A673 (cell line): ENCODE measurements around the gene MCF2L2. TPM values are rescaled to one million over a fixed set of nuclear protein-coding genes. Genes with fewer than 3 reads are reported as not detected.

Experiments used
- BruUV-seq: library from RNA; stranded (reverse); fragments of 400-500 nt; replicated peaks from 2 replicates; lab custom pipeline; 2021; lab: Mats Ljungman, UMichigan
- CTCF ChIA-PET: fragments of 300-600 bp; sonication (Branson Sonifier 250); formaldehyde crosslinking; loops from one replicate; lab custom pipeline; 2022; ENCODE audit warnings: antibody characterized with exemption; lab: Charles Lee
- POLR2A ChIA-PET: fragments of 300-600 bp; sonication (Branson Sonifier 250); formaldehyde crosslinking; loops from one replicate; lab custom pipeline; 2022; ENCODE audit warnings: antibody characterized with exemption; ENCODE audit not compliant: low non-redundant PET; lab: Charles Lee
- DNase-seq: peaks from one replicate; pipeline ENCODE4 v3.0.0-alpha.2; 2015; ENCODE audit warnings: low spot score
- H3K27ac ChIP-seq: fragments of 200-600 bp; sonication (generic); 2 replicates; pipeline ENCODE4 v1.5.1; 2016; ENCODE audit warnings: mixed run types, low read depth, mild to moderate bottlenecking, mixed read lengths, antibody characterized with exemption, low read length; ENCODE audit not compliant: poor library complexity, severe bottlenecking
- H3K27me3 ChIP-seq: fragments of 200-600 bp; sonication (generic); replicated peaks from 2 replicates; pipeline ENCODE4 v1.6.1; 2017; ENCODE audit warnings: mixed run types, low read depth, mild to moderate bottlenecking, mixed read lengths, antibody characterized with exemption, low read length; ENCODE audit not compliant: insufficient read depth, poor library complexity
- H3K36me3 ChIP-seq: fragments of 200-600 bp; sonication (generic); 2 replicates; pipeline ENCODE4 v1.6.1; 2016; ENCODE audit warnings: mixed run types, mild to moderate bottlenecking, mixed read lengths, antibody characterized with exemption, low read length; ENCODE audit not compliant: insufficient read depth, poor library complexity, severe bottlenecking
- H3K4me1 ChIP-seq: fragments of 200-600 bp; sonication (generic); 2 replicates; pipeline ENCODE4 v1.6.1; 2017; ENCODE audit warnings: mixed run types, mild to moderate bottlenecking, mixed read lengths, antibody characterized with exemption, low read length; ENCODE audit not compliant: insufficient read depth, poor library complexity, severe bottlenecking
- H3K4me3 ChIP-seq: fragments of 200-600 bp; sonication (generic); 2 replicates; pipeline ENCODE4 v1.5.1; 2016; ENCODE audit warnings: low read depth, mixed run types, mild to moderate bottlenecking, mixed read lengths, low read length; ENCODE audit not compliant: poor library complexity, severe bottlenecking
- H3K9me3 ChIP-seq: fragments of 200-600 bp; sonication (generic); 2 replicates; pipeline ENCODE4 v1.6.1; 2016; ENCODE audit warnings: mixed run types, low read depth, mild to moderate bottlenecking, mixed read lengths, antibody characterized with exemption, low read length; ENCODE audit not compliant: poor library complexity, severe bottlenecking
- EZH2 ChIP-seq: fragments of 200-600 bp; sonication (generic); IDR thresholded peaks from 2 replicates; pipeline ENCODE4 v1.6.1; 2017; ENCODE audit warnings: borderline replicate concordance, low read depth, mild to moderate bottlenecking, mixed read lengths, antibody characterized with exemption, low read length; ENCODE audit not compliant: poor library complexity, severe bottlenecking
- intact Hi-C: fragments of 100-400 bp; cut with micrococcal nuclease; formaldehyde crosslinking; loops from one replicate; pipeline ENCODE4 v1.10.0; 2022; ENCODE audit not compliant: unreplicated experiment
- total RNA-seq: library from RNA; stranded (reverse); gene quantifications from 2 replicates; pipeline ENCODE4 v1.2.3, GENCODE V29; 2021
- TF ChIP-seq, protein P1 (sequence below): fragments of 300-800, 200-600 bp; sonication (generic); conservative IDR thresholded peaks from 2 replicates; pipeline ENCODE4 v1.5.1; 2017; ENCODE audit warnings: low read depth, mild to moderate bottlenecking, antibody characterized with exemption, low read length, moderate library complexity, mixed read lengths

MCF2L2 gene
- total RNA-seq, 1 experiment from 2014 or later, result not detected

DNA sequence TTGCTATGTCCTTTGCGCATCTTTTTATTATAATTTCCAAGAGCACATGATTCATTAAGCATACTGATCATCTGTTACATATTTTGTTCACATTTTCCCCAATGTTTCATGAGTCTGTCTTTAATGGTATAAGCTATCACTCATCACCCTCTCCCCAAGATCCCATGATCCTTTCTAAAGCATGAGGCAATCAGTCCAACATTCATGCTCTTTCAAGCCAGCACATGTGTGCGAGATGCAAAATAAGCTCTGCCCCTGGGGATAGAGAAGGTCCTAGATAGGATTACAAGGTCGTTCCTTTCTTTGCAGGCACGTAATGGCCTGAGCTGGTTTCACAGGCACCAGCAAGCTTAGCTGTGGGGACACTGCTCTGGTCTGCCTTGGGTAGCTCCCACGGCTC lies 207.6 kb downstream of the MCF2L2 start:
- CTCF ChIA-PET, result no interaction called here
- Histone ChIP-seq H3K4me3 (no peak overlapping the region), H3K27me3 (no peaks in the 10 kb centered on the region), H3K9me3 (no peaks in the 10 kb centered on the region), H3K36me3 (no peaks in the 10 kb centered on the region), H3K4me1 (no peaks in the 10 kb centered on the region), H3K27ac (no peak overlapping the region)
- TF ChIP-seq, protein P1, sequence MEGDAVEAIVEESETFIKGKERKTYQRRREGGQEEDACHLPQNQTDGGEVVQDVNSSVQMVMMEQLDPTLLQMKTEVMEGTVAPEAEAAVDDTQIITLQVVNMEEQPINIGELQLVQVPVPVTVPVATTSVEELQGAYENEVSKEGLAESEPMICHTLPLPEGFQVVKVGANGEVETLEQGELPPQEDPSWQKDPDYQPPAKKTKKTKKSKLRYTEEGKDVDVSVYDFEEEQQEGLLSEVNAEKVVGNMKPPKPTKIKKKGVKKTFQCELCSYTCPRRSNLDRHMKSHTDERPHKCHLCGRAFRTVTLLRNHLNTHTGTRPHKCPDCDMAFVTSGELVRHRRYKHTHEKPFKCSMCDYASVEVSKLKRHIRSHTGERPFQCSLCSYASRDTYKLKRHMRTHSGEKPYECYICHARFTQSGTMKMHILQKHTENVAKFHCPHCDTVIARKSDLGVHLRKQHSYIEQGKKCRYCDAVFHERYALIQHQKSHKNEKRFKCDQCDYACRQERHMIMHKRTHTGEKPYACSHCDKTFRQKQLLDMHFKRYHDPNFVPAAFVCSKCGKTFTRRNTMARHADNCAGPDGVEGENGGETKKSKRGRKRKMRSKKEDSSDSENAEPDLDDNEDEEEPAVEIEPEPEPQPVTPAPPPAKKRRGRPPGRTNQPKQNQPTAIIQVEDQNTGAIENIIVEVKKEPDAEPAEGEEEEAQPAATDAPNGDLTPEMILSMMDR, result no peak
- no peak for TF ChIP-seq EZH2
- BruUV-seq, result no TSS peak
- DNase-seq, result no peak
- POLR2A ChIA-PET, result no interaction called here
- intact Hi-C loops, result no loop called here

- no peaks in the 10 kb centered on the region for H3K27me3 ChIP-seq
- no TSS peak for BruUV-seq
- no peak for TF ChIP-seq EZH2
- TF ChIP-seq, protein P1, result no peak
- H3K9me3 ChIP-seq, result no peaks in the 10 kb centered on the region
- no peak overlapping the region for H3K27ac ChIP-seq
- no peak for DNase-seq
- intact Hi-C loops, result no loop called here
- ChIA-PET POLR2A (no interaction called here), CTCF (no interaction called here)
- H3K4me3 ChIP-seq, result no peak overlapping the region
- no peaks in the 10 kb centered on the region for H3K36me3 ChIP-seq
- no peaks in the 10 kb centered on the region for H3K4me1 ChIP-seq
Observed at GRCh38 chr3:183218826-183219225, 209.6 kb downstream of the MCF2L2 start.

DNA sequence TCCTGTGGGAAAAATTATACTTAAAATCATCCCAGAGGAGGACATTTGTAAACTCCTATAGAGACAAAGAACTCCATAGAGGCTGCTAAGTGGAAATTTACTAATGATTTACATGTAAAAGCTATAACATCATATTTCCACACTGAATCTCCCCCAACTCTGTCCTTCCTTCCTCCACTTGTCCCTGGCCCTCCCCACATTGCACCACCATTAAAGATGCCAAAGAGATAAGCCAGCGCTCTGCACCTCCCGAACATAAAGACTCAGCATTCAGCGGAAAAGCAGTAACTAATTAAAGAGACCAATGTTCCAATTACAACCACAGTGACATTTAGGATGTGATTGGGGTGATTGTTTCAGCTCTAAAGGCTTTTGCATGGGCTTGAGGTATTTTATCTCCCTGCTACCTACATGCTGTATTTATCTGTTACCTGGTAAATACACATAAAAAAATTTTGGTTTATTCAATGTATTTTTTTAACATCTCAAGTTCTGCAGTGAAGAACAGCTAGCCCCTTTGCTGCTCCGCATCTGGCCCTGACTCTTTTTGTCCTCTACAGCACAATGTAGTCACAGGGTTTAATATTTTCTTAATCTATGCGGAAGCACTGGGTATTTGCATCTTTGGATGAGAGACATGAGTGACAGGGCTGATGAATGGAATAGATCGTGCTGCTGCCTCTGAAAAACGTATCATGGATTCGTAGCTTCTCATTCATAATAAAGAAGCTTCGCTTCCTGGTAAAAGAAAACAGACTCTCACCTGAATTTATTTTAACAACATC lies 210.7 kb downstream of the MCF2L2 start:
- no peaks in the 10 kb centered on the region for H3K9me3 ChIP-seq
- CTCF ChIA-PET, result no interaction called here
- no peaks in the 10 kb centered on the region for H3K36me3 ChIP-seq
- no peak for TF ChIP-seq EZH2
- TF ChIP-seq, protein P1, result no peak
- no peak overlapping the region for H3K27ac ChIP-seq
- POLR2A ChIA-PET, result no interaction called here
- intact Hi-C loops, result no loop called here
- DNase-seq, result no peak
- H3K4me1 ChIP-seq, result no peaks in the 10 kb centered on the region
- no peak overlapping the region for H3K4me3 ChIP-seq
- no peaks in the 10 kb centered on the region for H3K27me3 ChIP-seq
- no TSS peak for BruUV-seq
